Stimulated activated CD4-positive, alpha-beta T cell treated with anti-CD3 and anti-CD28 coated beads, TNF-alpha, amount 100 ng/mL, for 1 hour (primary cell): Measurements from ENCODE around the gene RIN3.
"Not testable (repeated sequence)": the region's sequence is repeated elsewhere in the genome, so short reads cannot be mapped to it uniquely, and the experiment has no call there.

Experiments used
- DNase-seq, 3 donors: peaks; one replicate each; pipeline ENCODE4 v3.0.0-alpha.2; 2020; ENCODE audit warnings: low read depth in 3 of 3, low spot score in 1 of 3

RIN3 gene

GRCh38 chr14:92659765-92660561 is 146.4 kb downstream of the RIN3 start:
- no peak for DNase-seq

- DNase-seq: no peak
Measured at GRCh38 chr14:92660571-92660970, 147.0 kb downstream of the RIN3 start.

GRCh38 chr14:92663049-92663448 is 149.5 kb downstream of the RIN3 start:
- no peak for DNase-seq

- DNase-seq: no peak
Measured at GRCh38 chr14:92665661-92666110, 152.1 kb downstream of the RIN3 start.

GRCh38 chr14:92666251-92666650 is 152.7 kb downstream of the RIN3 start:
- no peak for DNase-seq

GRCh38 chr14:92668276-92668973 is 154.8 kb downstream of the RIN3 start:
- no peak for DNase-seq

GRCh38 chr14:92670160-92670559 is 156.6 kb downstream of the RIN3 start:
- DNase-seq: no peak

GRCh38 chr14:92670643-92671366 is 157.2 kb downstream of the RIN3 start:
- DNase-seq: no peak

GRCh38 chr14:92673601-92674150 is 160.1 kb downstream of the RIN3 start:
- DNase-seq: no peak

GRCh38 chr14:92675421-92675820 is 161.8 kb downstream of the RIN3 start:
- DNase-seq: no peak

- DNase-seq: no peak
Measured at GRCh38 chr14:92675976-92676375, 162.4 kb downstream of the RIN3 start.

- DNase-seq: no peak
Measured at GRCh38 chr14:92676403-92677086, 163.0 kb downstream of the RIN3 start.

GRCh38 chr14:92677087-92677668 is 163.6 kb downstream of the RIN3 start:
- no peak for DNase-seq

- no peak for DNase-seq
Measured at GRCh38 chr14:92677955-92678354, 164.4 kb downstream of the RIN3 start.

GRCh38 chr14:92678766-92679165 is 165.2 kb downstream of the RIN3 start:
- no peak for DNase-seq

GRCh38 chr14:92679246-92679645 is 165.7 kb downstream of the RIN3 start:
- no peak for DNase-seq

- not testable (repeated sequence) for DNase-seq
Measured at GRCh38 chr14:92680330-92680729, 166.7 kb downstream of the RIN3 start.

GRCh38 chr14:92680781-92681650 is 167.4 kb downstream of the RIN3 start:
- DNase-seq: peak; percentile 30 to 71 (median 58)

GRCh38 chr14:92683041-92683440 is 169.5 kb downstream of the RIN3 start:
- no peak for DNase-seq
